Measurements from ENCODE around the gene SLC12A3.

The SLC12A3 gene

GRCh38 chr16:56830669-56831068 lies 34.3 kb upstream of the SLC12A3 start:
- H3K4me2 ChIP-seq (ENCODE audit: low read length), result no peak overlapping the region
- no peak overlapping the region for H3K9ac ChIP-seq
- H3K27ac ChIP-seq, result no peak overlapping the region
- H3K27me3 ChIP-seq (ENCODE audit: control insufficient read depth, insufficient read depth, low read length), result no peaks in the 10 kb centered on the region
- H3K79me2 ChIP-seq, result no peaks in the 10 kb centered on the region
- H3K4me1 ChIP-seq, result no peaks in the 10 kb centered on the region
- H3K9me3 ChIP-seq (ENCODE audit: control insufficient read depth, low read length), result no peaks in the 10 kb centered on the region
- no peak for TF ChIP-seq CTCF (IDR thresholded peaks at IDR 0.05)
- H3K36me3 ChIP-seq (ENCODE audit: control insufficient read depth, insufficient read depth, low read length), result no peaks in the 10 kb centered on the region
- no peak overlapping the region for H2AFZ ChIP-seq
- no peak overlapping the region for H3K4me3 ChIP-seq (ENCODE audit: low read depth, low read length)

GRCh38 chr16:56832768-56833167 lies 32.2 kb upstream of the SLC12A3 start:
- Histone ChIP-seq H3K79me2 (no peaks in the 10 kb centered on the region), H3K27me3 (ENCODE audit: control insufficient read depth, insufficient read depth, low read length) (no peaks in the 10 kb centered on the region), H3K4me1 (no peaks in the 10 kb centered on the region), H3K27ac (no peak overlapping the region), H3K4me3 (ENCODE audit: low read depth, low read length) (no peak overlapping the region), H2AFZ (no peak overlapping the region), H3K36me3 (ENCODE audit: control insufficient read depth, insufficient read depth, low read length) (no peaks in the 10 kb centered on the region), H3K9ac (no peak overlapping the region), H3K4me2 (ENCODE audit: low read length) (no peak overlapping the region), H3K9me3 (ENCODE audit: control insufficient read depth, low read length) (no peaks in the 10 kb centered on the region)
- TF ChIP-seq CTCF (IDR thresholded peaks at IDR 0.05), result no peak

- Histone ChIP-seq H2AFZ (no peak overlapping the region), H3K36me3 (ENCODE audit: control insufficient read depth, insufficient read depth, low read length) (no peaks in the 10 kb centered on the region), H3K27ac (no peak overlapping the region), H3K79me2 (no peaks in the 10 kb centered on the region), H3K4me3 (ENCODE audit: low read depth, low read length) (no peak overlapping the region), H3K27me3 (ENCODE audit: control insufficient read depth, insufficient read depth, low read length) (no peaks in the 10 kb centered on the region), H3K9ac (no peak overlapping the region), H3K4me2 (ENCODE audit: low read length) (no peak overlapping the region), H3K9me3 (ENCODE audit: control insufficient read depth, low read length) (no peaks in the 10 kb centered on the region), H3K4me1 (no peaks in the 10 kb centered on the region)
- no peak for TF ChIP-seq CTCF (IDR thresholded peaks at IDR 0.05)
These were observed 31.6 kb upstream of the SLC12A3 start for GRCh38 chr16:56833243-56833970.

GRCh38 chr16:56835320-56835719 lies 29.7 kb upstream of the SLC12A3 start:
- no peaks in the 10 kb centered on the region for H3K9me3 ChIP-seq (ENCODE audit: control insufficient read depth, low read length)
- H3K36me3 ChIP-seq (ENCODE audit: control insufficient read depth, insufficient read depth, low read length), result no peaks in the 10 kb centered on the region
- H3K79me2 ChIP-seq, result no peaks in the 10 kb centered on the region
- no peaks in the 10 kb centered on the region for H3K4me1 ChIP-seq
- H3K9ac ChIP-seq, result no peak overlapping the region
- no peak overlapping the region for H3K4me2 ChIP-seq (ENCODE audit: low read length)
- no peak overlapping the region for H3K4me3 ChIP-seq (ENCODE audit: low read depth, low read length)
- H3K27me3 ChIP-seq (ENCODE audit: control insufficient read depth, insufficient read depth, low read length), result no peaks in the 10 kb centered on the region
- no peak overlapping the region for H2AFZ ChIP-seq
- H3K27ac ChIP-seq, result no peak overlapping the region
- TF ChIP-seq CTCF (IDR thresholded peaks at IDR 0.05), result no peak

Data from parathyroid adenoma (tissue), 2 donors.